HG02798 (cell line): Measurements from ENCODE around the gene OLFM4.
"Not testable (repeated sequence)": the region's sequence is repeated elsewhere in the genome, so short reads cannot be mapped to it uniquely, and the experiment has no call there.

Source experiments
- ATAC-seq: cut with Tn5 transposase; IDR thresholded peaks from one replicate; pipeline ENCODE4 v1.9.1; 2021; ENCODE audit warnings: mild to moderate bottlenecking; ENCODE audit not compliant: unreplicated experiment, poor library complexity

The OLFM4 gene

DNA sequence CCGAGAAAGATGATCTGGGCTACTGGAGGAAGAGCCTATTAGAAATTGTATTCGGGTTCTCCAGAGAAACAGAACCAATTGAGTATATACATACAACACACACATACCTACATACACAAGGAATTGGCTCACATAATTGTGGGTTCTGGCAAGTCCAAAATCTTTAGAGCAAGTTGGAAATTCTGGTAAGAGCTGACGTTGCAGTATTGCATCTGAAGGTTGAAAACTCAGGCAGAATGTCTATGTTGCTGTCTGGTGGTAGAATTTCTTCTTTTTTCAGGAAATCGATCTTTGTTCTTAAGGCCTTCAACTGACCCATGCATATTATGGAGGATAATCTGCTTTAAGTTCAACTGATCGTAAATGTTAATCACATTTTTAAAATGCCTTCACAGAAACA is 15.5 kb upstream of the OLFM4 start:
- no peak for ATAC-seq

DNA sequence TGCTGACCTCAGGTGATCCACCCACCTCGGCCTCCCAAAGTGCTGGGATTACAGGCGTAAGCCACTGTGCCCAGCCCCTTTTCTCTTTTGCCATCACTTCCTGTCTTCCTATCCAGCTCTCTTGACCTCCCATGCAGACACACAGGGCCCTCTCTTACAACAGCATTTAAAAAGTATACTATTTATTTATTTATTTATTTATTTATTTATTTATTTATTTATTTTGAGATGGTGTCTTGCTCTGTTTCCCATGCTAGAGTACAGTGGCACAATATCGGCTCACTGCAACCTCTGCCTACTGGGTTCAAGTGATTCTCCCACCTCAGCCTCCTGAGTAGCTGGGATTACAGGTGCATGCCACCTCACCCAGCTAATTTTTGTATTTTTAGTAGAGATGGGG is 14.6 kb upstream of the OLFM4 start:
- not testable (repeated sequence) for ATAC-seq

DNA sequence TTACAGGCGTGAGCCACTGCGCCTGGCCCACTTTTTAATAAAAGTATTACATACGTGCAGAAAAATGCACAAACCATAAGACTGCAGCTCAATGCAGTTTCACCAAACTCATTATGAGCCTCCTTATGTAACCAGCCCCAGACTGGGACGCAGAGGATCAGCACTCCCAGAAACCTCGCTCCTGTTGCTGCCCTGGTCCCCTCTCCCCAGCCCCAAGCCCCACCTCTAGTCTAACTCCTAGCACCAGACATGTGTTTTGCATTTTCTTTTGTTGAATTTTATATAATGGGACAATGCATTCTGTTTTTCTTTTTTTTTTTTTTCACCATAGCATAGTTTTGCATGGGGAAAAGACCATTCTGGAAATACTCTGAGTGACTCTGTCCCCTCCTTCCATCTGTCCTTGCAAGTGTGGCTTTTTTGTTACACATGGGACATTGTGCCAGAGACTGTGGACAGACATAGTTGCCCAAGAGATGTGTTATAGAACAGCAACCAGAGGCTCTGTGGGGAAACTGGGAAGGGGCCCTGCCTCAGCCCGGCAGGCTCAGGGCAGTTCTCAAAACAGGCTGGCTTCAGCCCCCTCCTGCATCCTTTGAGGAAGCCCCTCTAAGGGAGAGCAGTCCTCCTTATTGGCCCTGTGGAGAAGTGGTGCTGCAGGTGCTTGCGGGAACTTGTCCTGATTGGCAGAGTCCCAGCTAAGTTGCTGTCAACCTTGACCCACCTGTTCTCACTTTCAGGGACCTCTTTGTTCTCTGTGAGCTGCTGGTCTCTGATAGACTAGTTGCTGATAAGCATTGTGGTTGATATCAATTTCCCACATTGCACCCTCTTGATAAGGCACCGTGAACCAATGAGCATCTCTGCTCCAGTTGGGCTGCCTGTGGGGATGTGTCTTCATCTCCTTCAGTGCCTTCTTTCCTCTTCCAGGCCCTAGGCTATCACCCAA is 13.8 kb upstream of the OLFM4 start:
- ATAC-seq: no peak

DNA sequence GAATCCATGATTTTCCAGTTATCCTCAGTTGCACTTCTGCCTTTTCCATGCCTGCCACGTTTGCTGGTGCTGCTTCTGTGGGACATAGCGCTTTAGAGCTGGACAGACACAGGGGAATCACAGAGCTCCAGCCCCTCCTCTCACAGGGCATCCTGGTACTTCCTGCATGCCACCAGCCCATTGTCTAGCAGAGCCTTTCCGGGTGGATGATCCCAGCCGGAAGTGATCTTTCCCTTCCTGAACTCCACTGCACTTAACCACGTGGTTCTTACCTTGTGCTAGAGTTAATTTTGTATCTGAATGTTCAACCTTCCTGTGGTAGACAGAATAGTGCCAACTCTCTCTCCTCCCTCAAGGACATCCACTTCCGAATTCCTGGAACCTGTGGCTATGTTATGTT is 12.6 kb upstream of the OLFM4 start:
- no peak for ATAC-seq

DNA sequence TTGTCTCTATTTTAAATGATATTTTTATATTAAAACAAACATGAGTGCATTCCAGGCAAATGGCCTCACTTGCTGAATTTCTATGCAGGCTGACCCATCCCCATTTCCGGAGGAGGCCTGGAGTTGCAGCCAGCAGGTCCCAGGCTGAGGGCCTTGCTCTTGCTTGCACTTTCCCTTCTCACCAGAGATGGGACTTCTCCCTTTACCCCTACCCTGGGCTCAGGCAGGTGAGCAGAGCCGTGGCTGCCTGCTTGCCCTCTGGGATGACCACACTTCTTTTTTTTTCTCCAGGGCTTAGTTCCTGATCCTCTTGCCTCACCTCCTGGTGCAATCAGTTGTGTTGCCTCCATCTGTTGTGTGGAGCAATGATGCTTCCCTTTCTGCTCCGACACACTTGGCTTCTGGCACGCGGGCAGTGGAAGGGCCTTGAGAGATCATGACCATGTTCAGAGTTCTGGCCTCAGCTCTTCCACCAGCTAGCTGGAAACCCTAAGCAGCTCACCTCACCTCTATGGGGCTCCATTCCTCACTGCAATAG is 11.1 kb upstream of the OLFM4 start:
- no peak for ATAC-seq

DNA sequence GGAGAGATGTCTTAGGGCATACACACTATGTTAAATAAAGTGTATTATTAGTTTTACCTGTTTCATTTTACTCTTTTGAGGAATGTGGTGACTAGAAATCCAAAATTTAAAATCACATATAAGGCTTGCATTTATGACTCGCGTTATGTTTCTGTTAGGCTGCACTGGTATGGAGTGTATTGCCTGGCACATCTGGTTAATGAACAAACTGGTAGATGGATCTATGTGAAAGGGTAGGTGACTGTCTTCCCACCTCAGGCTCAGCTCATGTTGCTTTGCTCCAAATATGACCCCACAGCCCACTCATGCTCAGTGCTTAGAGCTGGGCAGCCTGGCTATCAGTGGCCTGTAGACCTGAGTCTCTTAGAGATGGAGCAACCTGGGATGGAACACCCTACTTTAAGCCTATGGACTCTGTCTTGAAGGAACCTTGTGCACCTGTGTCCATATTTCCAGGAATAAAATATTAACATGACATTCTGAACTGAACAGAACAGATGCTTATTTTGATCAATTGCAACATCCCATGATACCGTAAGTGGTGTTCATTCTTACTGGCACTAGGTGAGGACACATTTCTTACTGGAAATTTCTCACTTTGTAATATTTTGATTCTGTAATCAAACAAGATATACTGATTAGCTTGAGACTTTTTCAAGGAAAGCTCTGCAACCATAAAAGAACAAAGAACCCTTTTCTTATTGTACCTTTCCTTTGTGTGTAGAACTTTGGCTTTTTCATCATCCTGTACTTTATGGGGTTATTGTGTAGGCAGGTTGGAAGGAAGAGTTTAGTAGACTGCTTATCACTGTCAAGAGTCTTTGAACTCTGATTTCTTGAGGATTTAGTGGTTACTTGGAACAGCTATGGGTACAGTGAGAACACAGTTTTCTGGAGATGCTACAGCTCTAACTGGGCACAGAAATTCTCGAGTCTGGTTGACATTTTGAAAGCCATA is 9.6 kb upstream of the OLFM4 start:
- no peak for ATAC-seq

DNA sequence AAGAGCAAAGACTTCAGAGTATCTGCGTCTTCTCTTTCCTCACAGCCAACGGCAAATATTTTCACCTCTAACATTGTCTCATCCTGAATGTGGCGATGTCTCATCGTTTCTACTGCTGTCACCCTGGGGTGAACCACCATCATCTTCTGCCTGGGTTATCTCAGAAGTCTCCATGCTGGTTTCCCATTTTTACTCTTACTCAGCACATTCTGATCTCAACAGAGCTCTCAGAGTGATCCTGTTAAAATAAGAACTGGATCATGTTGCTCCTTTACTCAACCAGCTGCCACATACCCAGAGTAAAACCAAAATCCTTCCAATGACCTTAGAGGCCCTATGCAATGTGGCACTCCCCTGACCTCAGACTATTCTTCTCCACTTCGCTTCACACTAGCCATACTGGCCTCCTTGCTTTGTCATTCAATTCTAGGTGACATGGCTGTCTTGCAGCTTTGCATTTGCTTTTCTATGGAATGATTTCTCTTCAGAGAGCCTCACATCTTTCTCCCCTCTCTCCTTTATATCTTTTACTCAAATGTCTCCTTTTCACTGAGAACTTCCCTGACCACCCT is 7.8 kb upstream of the OLFM4 start:
- ATAC-seq: no peak

DNA sequence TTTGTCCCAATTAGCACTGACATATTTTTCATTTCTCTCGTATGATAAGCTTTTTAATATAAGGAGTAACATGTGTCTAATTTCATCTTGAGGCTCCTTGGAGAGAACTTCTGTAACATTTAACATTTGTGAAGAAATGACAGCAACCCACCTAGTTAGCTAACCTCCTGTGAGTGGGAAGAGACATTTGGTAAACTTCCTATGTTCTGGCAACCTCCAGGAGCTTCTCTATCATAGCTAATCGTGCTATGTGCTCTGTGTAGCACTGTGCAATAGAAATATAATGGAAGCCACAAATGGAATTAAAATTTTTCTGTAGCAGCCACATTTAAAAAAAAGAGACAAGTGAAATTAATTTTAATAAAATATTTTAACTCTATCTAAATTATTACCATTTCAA is 5.4 kb upstream of the OLFM4 start:
- no peak for ATAC-seq

DNA sequence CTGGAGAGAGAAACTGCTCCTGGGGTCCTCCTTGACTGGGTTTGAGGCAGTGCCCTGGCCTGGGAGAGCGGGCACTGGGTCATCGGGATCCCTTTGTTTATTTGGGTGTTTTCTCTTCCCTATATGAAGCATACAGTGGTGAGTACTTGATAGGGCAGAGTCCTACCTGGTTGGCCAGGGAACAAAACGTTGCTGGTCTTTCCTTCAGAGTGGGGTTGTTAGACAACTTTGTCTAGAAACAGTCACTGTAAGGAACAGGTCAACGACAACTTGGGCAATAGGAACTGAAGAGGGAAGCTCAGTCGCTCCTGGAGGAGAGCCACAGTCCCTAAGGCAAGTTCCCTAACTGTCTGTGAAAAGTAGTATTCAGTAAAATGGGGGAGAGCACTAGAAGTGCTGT is 550 bp upstream of the OLFM4 start:
- ATAC-seq: no peak

DNA sequence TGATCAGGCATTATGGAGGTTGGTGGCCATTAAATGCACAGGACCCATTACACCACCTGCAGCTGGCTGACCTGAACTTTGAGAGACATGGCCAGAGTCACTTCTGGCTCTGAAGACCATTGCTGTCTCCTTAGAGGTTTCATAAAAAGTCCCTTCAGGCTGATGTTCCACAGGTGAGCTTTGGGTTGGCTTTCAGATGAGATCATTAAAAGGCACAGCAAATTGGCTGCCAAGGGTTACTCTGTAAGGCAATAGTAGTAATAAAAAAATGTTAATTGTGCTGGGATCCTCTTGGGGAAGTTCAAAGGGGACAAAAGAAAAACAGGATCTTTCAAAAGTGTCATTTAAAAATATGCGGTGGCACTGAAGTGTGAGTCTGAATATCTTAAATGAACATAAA is 4.2 kb downstream of the OLFM4 start:
- no peak for ATAC-seq

DNA sequence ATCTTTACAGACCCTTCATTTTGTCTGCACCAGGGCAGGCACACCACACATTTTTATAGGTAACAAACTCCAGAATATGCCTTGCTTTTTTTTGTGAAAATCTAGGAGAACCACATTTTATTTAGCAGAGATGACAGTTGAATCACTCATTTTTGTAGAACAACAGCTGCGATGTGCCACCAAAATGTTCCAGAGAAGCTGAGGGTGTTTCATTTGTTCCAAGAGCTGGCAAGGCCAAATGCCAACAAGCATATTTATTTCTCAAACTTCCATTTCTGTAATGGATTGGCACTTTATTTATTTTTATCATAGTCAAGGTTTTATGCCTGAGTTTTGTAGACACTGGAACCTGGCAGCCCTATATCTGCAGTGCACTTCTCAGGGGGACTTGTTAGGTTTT is 10.4 kb downstream of the OLFM4 start:
- no peak for ATAC-seq

DNA sequence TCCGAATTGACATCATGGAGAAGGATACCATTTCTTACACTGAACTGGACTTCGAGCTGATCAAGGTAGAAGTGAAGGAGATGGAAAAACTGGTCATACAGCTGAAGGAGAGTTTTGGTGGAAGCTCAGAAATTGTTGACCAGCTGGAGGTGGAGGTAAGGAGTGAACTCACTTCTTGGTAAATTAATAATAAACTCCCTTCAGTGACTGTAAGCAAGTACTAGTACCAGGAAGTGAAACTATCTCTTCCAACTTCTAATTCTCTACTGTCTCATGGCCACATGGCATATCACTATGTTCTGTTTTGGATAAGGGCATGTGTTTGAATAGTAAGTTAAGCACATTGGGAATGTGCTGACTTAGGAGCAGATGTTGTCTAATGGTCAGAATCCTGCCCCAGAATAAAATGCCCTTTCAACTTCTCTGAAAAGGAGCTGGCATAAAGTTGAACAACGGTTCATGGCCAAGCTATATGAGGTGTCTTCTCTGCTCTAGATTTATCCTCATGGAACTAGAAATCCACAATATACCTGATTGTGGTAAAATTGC is 13.4 kb downstream of the OLFM4 start:
- ATAC-seq: no peak

DNA sequence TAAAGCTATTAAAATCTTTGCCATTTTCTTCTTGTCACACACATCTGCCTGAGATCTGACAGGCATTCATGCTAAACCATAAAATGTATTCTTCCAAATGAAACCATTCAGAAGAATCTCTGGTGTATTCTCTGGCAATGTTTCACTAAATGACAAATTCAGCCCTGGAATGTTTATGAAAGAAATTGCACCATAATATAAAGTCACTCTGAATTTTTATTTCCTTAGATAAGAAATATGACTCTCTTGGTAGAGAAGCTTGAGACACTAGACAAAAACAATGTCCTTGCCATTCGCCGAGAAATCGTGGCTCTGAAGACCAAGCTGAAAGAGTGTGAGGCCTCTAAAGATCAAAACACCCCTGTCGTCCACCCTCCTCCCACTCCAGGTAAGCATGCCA is 14.3 kb downstream of the OLFM4 start:
- ATAC-seq: no peak

DNA sequence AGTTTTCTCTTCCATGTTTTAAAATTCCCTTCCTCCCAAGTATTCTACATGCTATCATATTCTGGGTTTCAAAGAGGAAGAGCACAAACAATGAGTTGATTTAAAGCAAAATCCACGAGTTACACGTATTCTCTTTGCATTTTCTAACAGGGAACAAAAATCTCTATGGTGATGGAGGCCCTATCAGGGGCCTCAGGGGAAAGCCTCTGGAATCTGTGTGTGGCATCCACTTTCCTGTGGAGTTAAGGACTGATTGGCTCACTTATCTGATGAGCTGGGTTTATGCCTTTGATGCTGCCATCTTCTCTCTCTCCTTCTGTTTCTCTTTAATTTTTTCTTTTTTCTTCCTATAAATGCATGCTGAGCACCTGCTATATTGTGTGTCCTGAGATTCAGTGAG is 14.8 kb downstream of the OLFM4 start:
- ATAC-seq: no peak

DNA sequence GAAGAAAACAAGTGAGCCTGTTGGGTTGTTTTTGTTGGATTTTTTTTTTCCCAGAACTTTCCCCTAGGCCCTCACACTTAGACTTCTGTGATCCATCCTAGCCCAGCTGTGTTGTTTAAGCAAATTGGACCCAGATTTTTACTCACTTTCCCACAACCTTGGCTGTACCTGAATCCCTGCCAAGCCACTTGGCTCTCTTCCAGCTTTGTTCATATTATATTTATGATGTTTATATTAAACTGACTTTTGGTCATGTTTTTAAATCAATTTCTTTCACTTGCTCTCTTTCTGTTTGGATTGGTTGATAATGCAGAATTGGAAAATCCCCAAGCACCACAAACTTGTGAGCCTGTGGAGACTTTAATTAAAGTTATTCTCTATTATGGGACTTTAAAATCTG is 16.6 kb downstream of the OLFM4 start:
- no peak for ATAC-seq

DNA sequence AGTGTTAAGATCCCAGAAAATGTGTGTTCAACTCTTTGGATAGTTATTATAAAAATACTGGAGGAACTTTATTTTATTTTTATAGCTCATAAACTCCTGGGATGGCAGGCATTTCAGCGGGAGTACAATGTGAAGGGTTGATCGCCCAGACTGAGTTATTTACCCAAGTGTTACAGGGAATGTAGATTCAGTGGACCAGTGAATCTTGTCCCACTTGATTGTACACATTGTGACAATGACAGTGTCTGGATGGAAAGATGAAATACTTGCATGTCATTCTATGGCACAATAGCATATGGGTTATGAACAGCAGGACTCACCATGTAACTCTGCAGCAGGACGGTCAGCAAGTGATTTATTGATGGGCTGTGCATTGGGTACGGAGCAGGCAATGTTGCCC is 20.3 kb downstream of the OLFM4 start:
- ATAC-seq: no peak

DNA sequence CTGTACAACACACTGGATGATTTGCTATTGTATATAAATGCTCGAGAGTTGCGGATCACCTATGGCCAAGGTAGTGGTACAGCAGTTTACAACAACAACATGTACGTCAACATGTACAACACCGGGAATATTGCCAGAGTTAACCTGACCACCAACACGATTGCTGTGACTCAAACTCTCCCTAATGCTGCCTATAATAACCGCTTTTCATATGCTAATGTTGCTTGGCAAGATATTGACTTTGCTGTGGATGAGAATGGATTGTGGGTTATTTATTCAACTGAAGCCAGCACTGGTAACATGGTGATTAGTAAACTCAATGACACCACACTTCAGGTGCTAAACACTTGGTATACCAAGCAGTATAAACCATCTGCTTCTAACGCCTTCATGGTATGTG is 21.5 kb downstream of the OLFM4 start:
- ATAC-seq: no peak

DNA sequence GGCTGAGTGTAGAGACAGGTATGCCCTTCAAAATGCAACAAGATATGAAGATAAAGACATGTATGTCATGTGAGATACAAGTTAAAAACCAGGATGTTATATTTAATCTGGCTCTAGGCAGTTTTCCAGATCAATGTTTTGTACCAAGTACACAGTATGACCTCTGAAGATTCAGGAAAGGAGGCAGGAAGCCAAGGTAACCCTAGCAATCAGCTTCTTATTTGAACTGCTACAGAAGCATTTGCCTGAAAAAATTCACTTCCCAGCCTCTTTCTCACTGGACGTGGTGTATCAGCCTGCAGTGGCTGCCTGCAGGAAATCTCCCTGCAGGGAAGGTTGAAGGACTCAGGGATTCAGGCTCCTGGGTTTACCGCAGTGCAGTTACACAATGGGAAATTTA is 24.1 kb downstream of the OLFM4 start:
- no peak for ATAC-seq

DNA sequence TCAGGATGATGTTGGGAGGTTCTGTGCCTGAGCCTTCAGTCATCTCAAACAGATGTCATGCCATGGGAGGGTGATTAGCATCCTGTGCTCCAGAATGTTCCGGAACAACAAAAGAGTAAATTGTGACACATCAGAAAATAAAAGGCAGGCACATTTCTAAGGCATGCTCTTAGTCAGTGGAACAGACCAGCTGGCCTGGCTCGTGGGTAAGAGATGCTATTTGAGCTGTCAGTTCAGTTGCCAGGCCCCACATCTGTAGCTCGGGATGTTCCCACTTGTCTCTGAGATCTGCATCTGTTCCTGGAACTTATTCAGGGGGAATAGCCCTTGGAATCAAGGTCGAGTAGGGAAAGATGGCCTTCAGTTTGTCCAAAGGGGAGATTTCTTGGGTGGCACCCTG is 26.0 kb downstream of the OLFM4 start:
- ATAC-seq: no peak

DNA sequence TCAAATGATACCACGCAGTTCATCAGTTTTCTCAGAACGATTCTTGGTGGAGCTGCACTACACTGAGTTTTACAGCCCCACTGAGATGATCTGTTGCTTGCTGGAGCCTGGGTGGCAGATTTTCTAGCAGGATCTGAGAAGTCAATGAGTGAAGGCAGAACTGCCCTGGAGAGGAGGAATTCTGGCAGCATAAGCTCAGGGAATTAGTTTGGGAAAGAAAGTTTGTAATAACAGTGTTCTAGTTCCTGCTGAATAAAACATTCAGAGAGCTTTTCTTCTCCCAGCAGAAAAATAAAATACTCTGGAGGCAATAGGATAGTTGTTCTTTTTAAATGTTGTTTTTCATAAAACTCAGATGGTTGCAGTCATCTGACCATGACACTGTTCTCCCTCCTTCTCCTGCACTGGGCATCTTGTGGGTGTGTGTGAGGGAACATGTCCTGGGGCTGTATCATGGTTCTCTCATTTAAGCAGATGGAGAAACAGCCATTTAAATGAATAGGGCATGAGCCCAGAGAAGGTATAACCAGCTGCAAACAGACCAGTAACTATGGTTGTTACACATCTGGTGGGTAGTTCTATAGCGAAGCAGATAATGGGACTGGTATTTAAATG is 29.6 kb downstream of the OLFM4 start:
- ATAC-seq: no peak
